Activated gamma-delta T cell treated with anti-CD3 and anti-CD28 coated beads, Interleukin-2, amount 50 U/mL, for 16 hours (primary cell): ENCODE data around the gene CHRNA3.

Experiments
- DNase-seq: peaks from one replicate; pipeline ENCODE4 v3.0.0-alpha.2; 2020; ENCODE audit warnings: low read depth

The CHRNA3 gene

DNA sequence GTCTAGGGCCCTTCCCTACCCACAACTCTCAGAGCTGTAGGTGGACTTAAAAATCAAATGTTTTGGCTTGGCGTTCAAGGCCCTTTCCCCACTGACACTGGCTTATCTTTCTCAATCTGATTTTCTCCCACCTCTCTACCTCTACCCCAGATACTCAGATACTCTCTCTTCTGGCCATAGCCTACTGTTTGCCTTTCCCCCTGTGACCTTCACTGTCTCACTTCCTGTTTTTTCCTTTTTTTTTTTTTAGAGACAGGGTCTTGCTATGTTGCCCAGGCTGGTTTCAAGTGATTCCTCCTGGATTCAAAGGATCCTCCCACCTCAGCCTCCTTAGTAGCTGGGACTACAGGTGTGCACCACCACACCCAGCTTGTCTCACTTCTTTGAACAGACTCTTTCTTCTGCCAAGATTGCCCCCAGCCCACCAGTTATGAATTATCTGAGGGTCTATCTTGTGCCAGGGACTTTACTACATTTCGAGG is 15.6 kb upstream of the CHRNA3 start:
- DNase-seq: no peak

- DNase-seq: no peak
Measured at GRCh38 chr15:78635346-78635745, 14.6 kb upstream of the CHRNA3 start.

DNA sequence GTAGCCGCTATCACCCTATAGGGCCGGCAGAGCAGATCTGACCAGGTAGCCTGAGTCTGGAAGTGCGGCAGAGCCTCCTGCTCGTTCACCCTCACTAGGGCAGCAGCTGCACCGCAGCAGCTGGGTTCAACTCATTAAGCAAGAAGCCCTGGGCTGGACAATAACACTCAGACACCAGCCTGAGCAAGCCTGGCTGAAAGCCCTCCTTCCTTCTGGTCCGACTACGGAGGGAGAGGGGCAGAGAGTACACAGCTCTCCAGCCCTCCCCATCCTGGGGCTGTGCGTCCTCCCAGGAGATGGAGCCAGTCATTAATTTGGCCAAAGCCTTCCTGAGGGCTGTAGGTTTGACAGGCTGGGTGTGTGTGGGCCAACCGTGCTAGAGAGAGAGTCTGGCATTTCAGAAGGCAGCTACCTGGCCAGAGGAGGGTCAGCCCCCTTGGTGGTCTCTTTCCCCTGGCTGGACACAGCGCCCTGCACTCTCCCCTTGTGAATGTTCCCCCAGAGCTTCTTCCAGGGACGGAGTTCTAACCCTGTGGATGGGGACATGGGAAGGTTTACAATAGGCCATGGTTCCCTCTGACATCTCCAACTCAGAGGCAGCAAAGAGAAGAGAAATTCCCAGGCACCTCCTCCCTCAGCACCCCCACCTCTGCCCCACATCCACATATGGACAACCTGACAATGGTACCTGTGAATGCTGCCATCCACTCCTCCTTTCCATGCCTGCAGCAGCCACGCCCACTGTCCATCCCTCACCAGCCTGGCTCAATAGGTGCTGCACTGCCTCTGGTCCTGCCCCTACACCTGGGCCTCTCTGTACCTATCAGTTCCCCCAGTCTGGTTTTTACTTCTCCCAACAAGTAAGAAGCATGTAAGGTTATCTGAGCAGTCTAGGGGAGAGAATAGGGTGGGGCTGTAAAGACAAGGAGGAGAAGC is 13.7 kb upstream of the CHRNA3 start:
- no peak for DNase-seq

DNA sequence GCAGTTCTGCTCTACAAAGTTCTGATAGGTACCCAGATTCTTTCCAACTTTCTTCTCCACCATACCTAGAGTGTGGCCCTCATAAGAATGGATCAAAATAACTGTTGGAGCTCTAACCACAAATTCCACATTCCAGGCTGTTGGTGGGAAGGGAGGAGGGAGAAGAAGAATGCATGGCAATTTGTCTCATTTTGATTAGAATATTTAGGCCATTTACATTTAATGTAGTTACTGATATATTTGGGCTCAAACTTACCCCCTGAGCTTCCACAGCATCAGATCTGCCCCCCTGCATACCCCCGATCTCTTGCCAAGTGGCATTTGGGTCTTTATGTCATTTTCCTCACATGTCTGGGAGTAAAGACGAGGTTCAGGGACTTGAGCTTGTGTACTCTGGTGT is 12.6 kb upstream of the CHRNA3 start:
- DNase-seq: no peak

DNA sequence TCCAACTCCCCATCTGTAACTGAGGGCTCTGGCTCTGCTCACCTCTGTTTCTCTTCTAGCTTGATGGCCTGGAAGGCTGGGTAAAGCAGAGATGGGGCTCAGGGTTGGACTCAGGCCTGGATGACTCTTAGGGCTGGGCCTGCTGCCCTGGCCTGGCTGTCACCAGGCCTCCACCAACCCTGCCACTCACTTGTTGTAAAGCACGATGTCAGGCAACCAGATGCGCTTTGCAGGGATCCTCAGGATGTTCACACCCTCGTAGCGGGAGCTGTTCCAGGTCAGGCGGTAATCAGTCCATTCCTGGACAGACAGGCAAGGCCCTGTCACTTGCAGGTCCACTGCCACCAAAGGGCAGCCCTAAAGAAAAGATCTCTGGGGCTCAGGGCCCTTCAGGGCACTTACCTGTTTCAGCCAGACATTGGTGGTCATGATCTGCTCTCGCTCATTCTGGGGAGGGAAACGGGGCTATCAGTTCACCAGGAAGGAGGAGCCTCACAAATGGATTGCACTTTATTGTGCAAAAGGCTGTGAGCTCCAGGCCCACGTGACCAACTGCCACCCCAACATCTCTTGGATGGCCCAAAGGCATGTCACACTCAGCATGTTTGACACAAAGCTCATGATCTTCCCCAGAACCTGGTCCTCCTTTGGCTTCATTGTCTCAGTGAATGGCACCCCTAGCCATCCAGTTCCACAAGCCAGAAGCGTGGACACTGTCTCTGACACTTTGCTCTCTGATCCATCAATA is 10.3 kb upstream of the CHRNA3 start:
- DNase-seq: no peak

DNA sequence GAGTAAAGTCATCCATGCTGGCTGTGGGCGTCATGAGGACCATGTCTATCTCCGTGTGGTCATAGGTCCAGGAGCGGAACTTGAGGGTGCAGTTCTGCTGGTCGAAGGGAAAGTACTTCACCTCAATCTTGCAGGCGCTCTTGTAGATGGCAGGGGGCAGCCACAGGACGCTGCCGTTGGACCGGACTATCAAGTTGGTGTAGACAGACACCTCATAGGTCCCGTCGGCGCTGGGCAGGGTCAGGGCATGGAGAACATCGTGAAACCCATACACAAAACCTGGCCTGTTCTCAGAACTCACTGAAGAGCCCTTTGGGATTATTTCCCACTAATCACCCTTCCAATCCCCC is 8.9 kb upstream of the CHRNA3 start:
- DNase-seq: no peak

GRCh38 chr15:78629031-78629715 is 8.4 kb upstream of the CHRNA3 start:
- DNase-seq: no peak

- no peak for DNase-seq
Measured at GRCh38 chr15:78628227-78628626, 7.4 kb upstream of the CHRNA3 start.

GRCh38 chr15:78627348-78627747 is 6.6 kb upstream of the CHRNA3 start:
- no peak for DNase-seq

GRCh38 chr15:78626381-78626995 is 5.7 kb upstream of the CHRNA3 start:
- no peak for DNase-seq

GRCh38 chr15:78625606-78626280 is 4.9 kb upstream of the CHRNA3 start:
- no peak for DNase-seq

GRCh38 chr15:78624651-78625590 is 4.1 kb upstream of the CHRNA3 start:
- DNase-seq: no peak

- DNase-seq: no peak
Measured at GRCh38 chr15:78623786-78624497, 3.1 kb upstream of the CHRNA3 start.

DNA sequence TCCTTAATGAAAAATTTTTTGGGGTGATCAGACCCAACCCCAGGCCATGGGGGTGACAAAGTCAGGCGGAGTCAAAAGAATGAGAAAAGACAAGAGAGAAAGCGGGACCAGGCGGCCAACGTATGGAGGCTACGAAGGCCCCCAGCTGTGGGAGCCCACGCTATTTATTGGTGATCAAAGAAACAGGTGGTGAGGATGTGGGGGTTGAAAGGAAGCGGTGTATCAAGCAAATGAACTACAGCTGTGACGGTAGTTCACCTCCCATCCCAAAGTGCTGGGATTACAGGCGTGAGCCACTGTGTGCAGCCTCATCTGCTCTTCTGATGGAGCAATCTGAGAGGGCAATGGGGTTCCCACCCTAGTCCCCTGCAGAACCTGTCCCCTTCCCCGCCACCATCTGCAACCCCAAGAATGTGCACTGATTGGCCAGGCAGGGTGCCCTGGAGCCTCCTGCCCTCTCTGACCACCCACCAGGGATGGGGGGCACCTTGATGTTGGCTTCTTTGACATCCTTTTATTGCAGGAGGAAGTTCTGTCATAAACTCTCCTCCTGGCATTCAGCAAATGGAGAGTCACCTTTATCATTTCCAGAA is 1.1 kb upstream of the CHRNA3 start:
- no peak for DNase-seq

DNA sequence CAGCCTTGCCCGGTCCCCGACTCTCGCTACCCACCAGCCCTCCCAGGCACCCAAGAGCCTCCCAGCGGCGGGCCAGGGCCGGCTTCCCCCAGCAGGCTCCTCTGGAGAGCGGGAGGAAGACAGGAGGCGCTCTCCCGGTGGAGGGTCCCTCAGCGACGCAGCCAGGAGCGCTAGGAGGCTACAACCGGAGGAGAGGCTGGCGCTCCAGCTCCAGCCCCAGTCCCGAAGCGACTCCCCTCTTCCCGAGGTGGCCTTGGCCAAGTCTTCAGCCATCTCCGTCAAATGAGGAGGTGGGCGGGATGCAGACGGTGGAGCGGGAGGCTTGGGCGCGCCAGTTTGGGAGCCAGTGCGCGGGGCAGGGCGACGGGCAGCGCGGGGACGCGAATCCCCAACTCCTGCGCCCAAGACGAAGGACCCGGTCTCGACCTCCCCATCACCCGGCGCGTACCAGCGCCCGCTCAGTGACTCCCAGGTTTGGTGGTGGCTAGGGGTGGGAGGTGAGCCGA is 722 bp downstream of the CHRNA3 start:
- DNase-seq: no peak

GRCh38 chr15:78619022-78619950 is 1.5 kb downstream of the CHRNA3 start:
- no peak for DNase-seq

- peak; percentile 77 for DNase-seq
Measured at GRCh38 chr15:78618490-78618934, 2.3 kb downstream of the CHRNA3 start.

- DNase-seq: no peak
Measured at GRCh38 chr15:78618064-78618463, 2.7 kb downstream of the CHRNA3 start.
